ENCODE results near the gene CRABP2. TPM values are rescaled to one million over a fixed set of nuclear protein-coding genes. Genes with fewer than 3 reads are reported as not detected.

CRABP2 gene
- total and polyA plus RNA-seq, 10 of the 15 experiments (the other 5 are each of a cell fraction or from before 2014, with no cell fraction given) = 0.21 to 1.3 (median 0.41) TPM

- no peak overlapping the region for H3K4me3 ChIP-seq
- peaks cover 18 to 33% of the 10 kb centered on the region in 2 experiments for H3K27me3 ChIP-seq (replicated peaks in 1 of 2; ENCODE audit: control insufficient read depth in 2 of 2, insufficient read depth in 2 of 2, low read length in 1 of 2)
- H3K4me1 ChIP-seq (ENCODE audit: control insufficient read depth, insufficient read depth, low read length) = no peaks in the 10 kb centered on the region
- no peaks in the 10 kb centered on the region for H3K9me3 ChIP-seq (replicated peaks; ENCODE audit: control insufficient read depth, insufficient read depth, low read length)
- TF ChIP-seq IKZF2 (IDR thresholded peaks at IDR 0.05) (no peak), IRF4 (IDR thresholded peaks at IDR 0.05; ENCODE audit: low read depth, low read length) (no peak)
- H4K20me1 ChIP-seq (ENCODE audit: control insufficient read depth, insufficient read depth) = peaks cover 4% of the 10 kb centered on the region; the same call in 1 of the 2 replicates
- no peak for FAIRE-seq
- WGBS (ENCODE audit: insufficient coverage, insufficient replicate concordance, low lambda C conversion rate, missing lambda C conversion rate) = 26% methylated on average over 10 of the region's 10 CpGs
- no peak overlapping the region for H3K4me2 ChIP-seq (ENCODE audit: control insufficient read depth, insufficient read depth)
- no peak for ATAC-seq
- DNase-seq (ENCODE audit: low read depth, low spot score) = no peak
- H3K9ac ChIP-seq (ENCODE audit: control insufficient read depth, insufficient read depth, low read length) = no peak overlapping the region
- H3K27ac ChIP-seq (ENCODE audit: control insufficient read depth, insufficient read depth) = no peak overlapping the region
- SMC1A ChIA-PET (ENCODE audit: uncharacterized antibody, unreplicated experiment) = interaction anchor here (1.0 to 4.0 kb wide), 4 partner anchors 8 to 170 kb away, joined by 3 to 168 read pairs (median 16); partner anchors contain the start of genes ISG20L2, METTL25B and NTRK1
- CTCF ChIA-PET = interaction anchor here (0.7 to 11.1 kb wide), 14 partner anchors 8 to 199 kb away, joined by 3 to 433 read pairs (median 22); partner anchors contain the start of genes CRABP2, INSRR, ISG20L2 and METTL25B
- in situ Hi-C loops (cut with MboI) (no loop called here), intact Hi-C loops (cut with micrococcal nuclease; ENCODE audit: unreplicated experiment) (no loop called here)
- no peaks in the 10 kb centered on the region for H3K36me3 ChIP-seq (ENCODE audit: control insufficient read depth in 2 of 2, insufficient read depth in 2 of 2, low read length in 1 of 2)
- POLR2A ChIA-PET = interaction anchor here (0.7 to 3.1 kb wide), 2 partner anchors 35 kb away, joined by 3 to 21 read pairs; no protein-coding TSS in a partner anchor
- no peak overlapping the region for H2AFZ ChIP-seq (ENCODE audit: control insufficient read depth, low read depth, low read length)
- no peaks in the 10 kb centered on the region for H3K79me2 ChIP-seq (ENCODE audit: control insufficient read depth, insufficient read depth, low read length)
- no TSS peak for BruUV-seq (replicated peaks)
- RAD21 ChIA-PET (ENCODE audit: unreplicated experiment) = interaction anchor here (0.6 to 10.2 kb wide), 4 partner anchors 15 to 169 kb away, joined by 4 to 173 read pairs (median 42); partner anchors contain the start of genes CRABP2, INSRR, ISG20L2 and METTL25B
These were observed 14.2 kb downstream of the CRABP2 start for GRCh38 chr1:156691191-156691590.

- no peak for ATAC-seq
- in situ Hi-C loops (cut with MboI) = no loop called here
- RAD21 ChIA-PET (ENCODE audit: unreplicated experiment) = interaction anchor here (0.6 to 10.2 kb wide), 10 partner anchors 10 to 199 kb away, joined by 4 to 173 read pairs (median 6); partner anchors contain the start of genes CRABP2, INSRR, ISG20L2 and METTL25B
- TF ChIP-seq SPI1 (IDR thresholded peaks at IDR 0.05; ENCODE audit: borderline replicate concordance, insufficient read depth, low read depth, low read length) (no peak), CBX5 (IDR thresholded peaks at IDR 0.05; ENCODE audit: low read depth) (no peak), IRF5 (IDR thresholded peaks at IDR 0.05; ENCODE audit: borderline replicate concordance) (no peak), NBN (IDR thresholded peaks at IDR 0.05) (no peak), SREBF2 (IDR thresholded peaks at IDR 0.05; ENCODE audit: low read length) (no peak), NFYA (IDR thresholded peaks at IDR 0.05; ENCODE audit: borderline replicate concordance, low read depth, low read length) (no peak), ESRRA (IDR thresholded peaks at IDR 0.05; ENCODE audit: low read length) (no peak), USF2 (IDR thresholded peaks at IDR 0.05; ENCODE audit: borderline replicate concordance, low read depth, low read length) (no peak), ZNF384 (IDR thresholded peaks at IDR 0.05; ENCODE audit: borderline replicate concordance, low read depth, low read length) (no peak)
These were observed 14.7 kb downstream of the CRABP2 start for GRCh38 chr1:156690675-156691036.

More at GRCh38 chr1:156690675-156691036, 14.7 kb downstream of the CRABP2 start:
- BruUV-seq (replicated peaks) = no TSS peak
- intact Hi-C loops (cut with micrococcal nuclease; ENCODE audit: unreplicated experiment) = no loop called here
- H3K4me1 ChIP-seq (ENCODE audit: control insufficient read depth, insufficient read depth, low read length) = no peaks in the 10 kb centered on the region
- no peaks in the 10 kb centered on the region for H3K36me3 ChIP-seq (ENCODE audit: control insufficient read depth in 2 of 2, insufficient read depth in 2 of 2, low read length in 1 of 2)
- DNase-seq (ENCODE audit: low read depth, low spot score) (no peak), FAIRE-seq (no peak)
- POLR2A ChIA-PET = interaction anchor here (1.4 to 3.1 kb wide), 2 partner anchors 36 to 91 kb away, joined by 4 to 21 read pairs; no protein-coding TSS in a partner anchor
- no peak overlapping the region for H3K4me3 ChIP-seq
- SMC1A ChIA-PET (ENCODE audit: uncharacterized antibody, unreplicated experiment) = interaction anchor here (0.7 to 4.0 kb wide), 12 partner anchors 9 to 200 kb away, joined by 3 to 168 read pairs (median 5); partner anchors contain the start of genes ISG20L2, METTL25B and NTRK1
- CTCF ChIA-PET = interaction anchor here (0.7 to 11.1 kb wide), 28 partner anchors 8 to 383 kb away, joined by 3 to 433 read pairs (median 10); partner anchors contain the start of genes CRABP2, HDGF, INSRR and ISG20L2
- no peak overlapping the region for H2AFZ ChIP-seq (ENCODE audit: control insufficient read depth, low read depth, low read length)
- no peak overlapping the region for H3K27ac ChIP-seq (ENCODE audit: control insufficient read depth, insufficient read depth)
- H3K9me3 ChIP-seq (replicated peaks; ENCODE audit: control insufficient read depth, insufficient read depth, low read length) = no peaks in the 10 kb centered on the region
- no peaks in the 10 kb centered on the region for H3K79me2 ChIP-seq (ENCODE audit: control insufficient read depth, insufficient read depth, low read length)
- H3K9ac ChIP-seq (ENCODE audit: control insufficient read depth, insufficient read depth, low read length) = no peak overlapping the region
- no peak overlapping the region for H3K4me2 ChIP-seq (ENCODE audit: control insufficient read depth, insufficient read depth)
- peaks cover 18 to 33% of the 10 kb centered on the region in 2 experiments for H3K27me3 ChIP-seq (replicated peaks in 1 of 2; ENCODE audit: control insufficient read depth in 2 of 2, insufficient read depth in 2 of 2, low read length in 1 of 2)
- peaks cover 4% of the 10 kb centered on the region; the same call in 1 of the 2 replicates for H4K20me1 ChIP-seq (ENCODE audit: control insufficient read depth, insufficient read depth)
- 31% methylated on average over 8 of the region's 8 CpGs for WGBS (ENCODE audit: insufficient coverage, insufficient replicate concordance, low lambda C conversion rate, missing lambda C conversion rate)

Measured in GM12878 (cell line).